H1 (cell line): ENCODE data around the gene ARPIN.

Source experiments
- CHD2 ChIP-seq: IDR thresholded peaks from 2 replicates; pipeline ENCODE4 v1.6.1; 2012; ENCODE audit warnings: low read length, improper control_type of control experiment
- CREB1 ChIP-seq: IDR thresholded peaks from 2 replicates; pipeline ENCODE4 v1.6.1; 2012; ENCODE audit warnings: inconsistent platforms
- CTCF ChIP-seq, 3 experiments: IDR thresholded peaks; 1 replicate in 2 of 3; 2 replicates in 1 of 3; pipeline versions ENCODE4 v1.5.1 to v1.6.1; 2011; ENCODE audit warnings: low read length in 3 of 3, mild to moderate bottlenecking in 3 of 3, inconsistent platforms in 2 of 3, low read depth in 1 of 3, moderate library complexity in 1 of 3; ENCODE audit not compliant: insufficient read depth in 1 of 3; ENCODE audit errors: control extremely low read depth in 1 of 3
- EZH2 ChIP-seq: fragments of 200-600 bp; sonication (generic); IDR thresholded peaks from 2 replicates; pipeline ENCODE4 v1.7.1; 2012; ENCODE audit warnings: low read depth, mild to moderate bottlenecking, moderate library complexity, low read length, inconsistent platforms; ENCODE audit not compliant: severe bottlenecking
- POLR2A ChIP-seq, 2 experiments: IDR thresholded peaks; 1 replicate in 1 of 2; 2 replicates in 1 of 2; pipeline ENCODE4 v1.6.1; 2011; ENCODE audit warnings: low read depth in 2 of 2, low read length in 2 of 2, mild to moderate bottlenecking in 2 of 2; ENCODE audit errors: control extremely low read depth in 1 of 2
- POLR2AphosphoS5 ChIP-seq: IDR thresholded peaks from 2 replicates; pipeline ENCODE4 v1.6.1; 2011; ENCODE audit warnings: low read depth, low read length
- RAD21 ChIP-seq, 2 experiments: IDR thresholded peaks in 1 of 2; conservative IDR thresholded peaks in 1 of 2; 2 replicates each; pipeline ENCODE4 v1.6.1; 2011; ENCODE audit warnings: low read depth in 2 of 2, low read length in 2 of 2, improper control_type of control experiment in 1 of 2, inconsistent platforms in 1 of 2, mild to moderate bottlenecking in 1 of 2, moderate library complexity in 1 of 2
- TAF1 ChIP-seq: IDR thresholded peaks from 2 replicates; pipeline ENCODE4 v1.6.1; 2011; ENCODE audit warnings: mild to moderate bottlenecking, low read depth, low read length
- TBP ChIP-seq: IDR thresholded peaks from 2 replicates; pipeline ENCODE4 v1.6.1; 2011; ENCODE audit warnings: low read depth, low read length, improper control_type of control experiment
- TF ChIP-seq, protein P1 (sequence below): IDR thresholded peaks from 2 replicates; pipeline ENCODE4 v1.6.1; 2011; ENCODE audit warnings: low read length, improper control_type of control experiment

- TF ChIP-seq EZH2 (no peak), CTCF (IDR thresholded peaks at IDR 0.05; ENCODE audit: control extremely low read depth in 1 of 3, insufficient read depth in 1 of 3, low read depth in 1 of 3, low read length in 3 of 3) (no peak), POLR2A (IDR thresholded peaks at IDR 0.05; ENCODE audit: control extremely low read depth in 1 of 2, low read depth in 2 of 2, low read length in 2 of 2) (no peak), CREB1 (no peak), TAF1 (no peak), POLR2AphosphoS5 (no peak), CHD2 (no peak), RAD21 (IDR thresholded peaks at IDR 0.05 in 1 of 2, conservative IDR thresholded peaks at IDR 0.05 in 1 of 2; ENCODE audit: low read depth in 2 of 2, low read length in 2 of 2) (no peak), TBP (no peak)
- TF ChIP-seq, protein P1, sequence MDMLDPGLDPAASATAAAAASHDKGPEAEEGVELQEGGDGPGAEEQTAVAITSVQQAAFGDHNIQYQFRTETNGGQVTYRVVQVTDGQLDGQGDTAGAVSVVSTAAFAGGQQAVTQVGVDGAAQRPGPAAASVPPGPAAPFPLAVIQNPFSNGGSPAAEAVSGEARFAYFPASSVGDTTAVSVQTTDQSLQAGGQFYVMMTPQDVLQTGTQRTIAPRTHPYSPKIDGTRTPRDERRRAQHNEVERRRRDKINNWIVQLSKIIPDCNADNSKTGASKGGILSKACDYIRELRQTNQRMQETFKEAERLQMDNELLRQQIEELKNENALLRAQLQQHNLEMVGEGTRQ = no peak
Observed at GRCh38 chr15:89860891-89861290, 51.9 kb downstream of the ARPIN start.
